ENCODE measurements around the gene TOX4. TPM values are rescaled to one million over a fixed set of nuclear protein-coding genes. Genes with fewer than 3 reads are reported as not detected.

TOX4 gene
- total and polyA plus RNA-seq, 9 of the 15 experiments (the other 6 are each of a cell fraction or from before 2014, with no cell fraction given), result 9.9 to 76.5 (median 41.0) TPM

DNA sequence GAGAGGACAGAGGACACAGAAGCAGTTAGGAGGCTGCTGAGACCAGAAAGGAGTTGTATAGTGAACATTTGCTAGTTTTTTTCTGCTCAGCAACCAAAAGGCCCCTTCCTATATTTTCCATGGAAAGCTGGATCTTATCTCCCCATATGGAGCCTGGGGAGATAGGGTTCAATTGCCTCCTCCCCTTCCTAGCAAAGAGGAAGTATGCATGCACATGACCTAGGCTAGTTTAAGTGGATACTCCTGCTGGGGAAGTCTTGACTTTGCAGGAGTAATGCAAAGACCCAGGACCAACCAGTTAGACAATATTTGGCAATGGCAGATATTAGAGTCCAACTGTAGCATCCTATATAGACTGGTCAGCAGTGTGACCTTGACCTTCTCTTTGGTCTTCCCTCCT lies 36.1 kb upstream of the TOX4 start (continued):
- TF ChIP-seq ZNF165 (CRISPR knock-in tag; IDR thresholded peaks at IDR 0.05; ENCODE audit: borderline replicate concordance) (no peak), KAT7 (CRISPR knock-in tag; IDR thresholded peaks at IDR 0.05; ENCODE audit: borderline replicate concordance) (no peak), ZNF384 (IDR thresholded peaks at IDR 0.05; ENCODE audit: low read depth, low read length) (no peak), HDGF (IDR thresholded peaks at IDR 0.05) (0 out of 2 replicates have a peak, but pooled peaks have one; percentile 9), ZNF445 (CRISPR knock-in tag; IDR thresholded peaks at IDR 0.05; ENCODE audit: low read depth) (no peak), DPF2 (IDR thresholded peaks at IDR 0.05) (peak; percentile 33; the same call in 1 of the 2 replicates), ZNF766 (CRISPR knock-in tag; conservative IDR thresholded peaks at IDR 0.05) (no peak), HMBOX1 (IDR thresholded peaks at IDR 0.05) (peak; percentile 65), ZNF436 (CRISPR knock-in tag; IDR thresholded peaks at IDR 0.05) (no peak), CUX1 (CRISPR knock-in tag; IDR thresholded peaks at IDR 0.05) (no peak), ZNF79 (CRISPR knock-in tag; IDR thresholded peaks at IDR 0.05; ENCODE audit: low read depth) (no peak), SMARCA5 (IDR thresholded peaks at IDR 0.05) (no peak), TCF7 (IDR thresholded peaks at IDR 0.05; ENCODE audit: borderline replicate concordance) (no peak), POLR2H (tag; IDR thresholded peaks at IDR 0.05; ENCODE audit: low read depth) (no peak), DACH1 (IDR thresholded peaks at IDR 0.05; ENCODE audit: partially characterized antibody) (no peak), RFX1 (IDR thresholded peaks at IDR 0.05) (no peak), RCOR1 (IDR thresholded peaks at IDR 0.05; ENCODE audit: borderline replicate concordance in 1 of 2, low read depth in 2 of 2, low read length in 2 of 2) (peak in 1 of 2 experiments; percentile 18; a peak in 1 of 4 replicates), VEZF1 (CRISPR knock-in tag; IDR thresholded peaks at IDR 0.05) (peak; percentile 54; the same call in 1 of the 2 replicates)
- TF ChIP-seq, protein P1, sequence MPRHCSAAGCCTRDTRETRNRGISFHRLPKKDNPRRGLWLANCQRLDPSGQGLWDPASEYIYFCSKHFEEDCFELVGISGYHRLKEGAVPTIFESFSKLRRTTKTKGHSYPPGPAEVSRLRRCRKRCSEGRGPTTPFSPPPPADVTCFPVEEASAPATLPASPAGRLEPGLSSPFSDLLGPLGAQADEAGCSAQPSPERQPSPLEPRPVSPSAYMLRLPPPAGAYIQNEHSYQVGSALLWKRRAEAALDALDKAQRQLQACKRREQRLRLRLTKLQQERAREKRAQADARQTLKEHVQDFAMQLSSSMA (CRISPR knock-in tag; IDR thresholded peaks at IDR 0.05), result no peak
- TF ChIP-seq, protein P2, sequence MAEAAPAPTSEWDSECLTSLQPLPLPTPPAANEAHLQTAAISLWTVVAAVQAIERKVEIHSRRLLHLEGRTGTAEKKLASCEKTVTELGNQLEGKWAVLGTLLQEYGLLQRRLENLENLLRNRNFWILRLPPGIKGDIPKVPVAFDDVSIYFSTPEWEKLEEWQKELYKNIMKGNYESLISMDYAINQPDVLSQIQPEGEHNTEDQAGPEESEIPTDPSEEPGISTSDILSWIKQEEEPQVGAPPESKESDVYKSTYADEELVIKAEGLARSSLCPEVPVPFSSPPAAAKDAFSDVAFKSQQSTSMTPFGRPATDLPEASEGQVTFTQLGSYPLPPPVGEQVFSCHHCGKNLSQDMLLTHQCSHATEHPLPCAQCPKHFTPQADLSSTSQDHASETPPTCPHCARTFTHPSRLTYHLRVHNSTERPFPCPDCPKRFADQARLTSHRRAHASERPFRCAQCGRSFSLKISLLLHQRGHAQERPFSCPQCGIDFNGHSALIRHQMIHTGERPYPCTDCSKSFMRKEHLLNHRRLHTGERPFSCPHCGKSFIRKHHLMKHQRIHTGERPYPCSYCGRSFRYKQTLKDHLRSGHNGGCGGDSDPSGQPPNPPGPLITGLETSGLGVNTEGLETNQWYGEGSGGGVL (CRISPR knock-in tag; IDR thresholded peaks at IDR 0.05), result no peak
